ENCODE measurements around the gene GPR142. TPM values are rescaled to one million over a fixed set of nuclear protein-coding genes. Genes with fewer than 3 reads are reported as not detected.

The GPR142 gene
- total RNA-seq, 1 donor from 2014 or later: not detected

DNA sequence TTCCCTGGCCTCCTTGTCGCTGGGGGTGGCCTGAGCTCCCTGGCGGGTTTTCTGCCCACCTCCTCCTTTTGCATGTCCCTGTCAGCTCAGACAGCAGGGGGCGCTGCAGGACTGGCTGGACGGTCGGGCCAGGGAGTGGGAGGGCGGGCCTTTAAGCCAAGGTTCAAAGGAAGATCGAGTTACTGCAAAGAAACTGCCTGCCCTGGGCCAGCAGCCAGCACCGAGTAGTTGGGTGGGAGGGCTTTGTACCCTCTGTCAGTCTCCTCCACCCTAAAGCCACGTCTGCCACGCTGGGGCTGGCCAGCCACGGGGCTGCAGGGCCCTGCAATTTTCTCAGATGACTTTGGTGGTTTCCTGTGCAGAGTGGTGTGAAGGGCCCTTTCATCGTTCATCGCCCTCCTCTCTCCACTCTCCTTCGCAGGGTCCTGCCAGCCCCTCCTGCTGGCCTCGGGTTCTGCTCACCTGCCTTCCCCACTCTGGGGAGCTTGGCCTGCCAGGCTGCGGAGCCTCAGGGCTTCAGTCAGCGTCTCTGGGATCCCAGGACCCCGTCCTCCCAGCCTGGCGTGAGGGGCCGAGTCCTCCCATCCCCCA is 12.3 kb downstream of the GPR142 start:
- Histone ChIP-seq H3K27me3 (ENCODE audit: low read depth) (no peaks in the 10 kb centered on the region), H3K9me3 (no peaks in the 10 kb centered on the region), H3K27ac (peak overlapping the region; percentile 36), H3K4me3 (no peak overlapping the region), H3K4me1 (peaks cover 17% of the 10 kb centered on the region), H3K36me3 (no peaks in the 10 kb centered on the region)
- TF ChIP-seq, protein P1, sequence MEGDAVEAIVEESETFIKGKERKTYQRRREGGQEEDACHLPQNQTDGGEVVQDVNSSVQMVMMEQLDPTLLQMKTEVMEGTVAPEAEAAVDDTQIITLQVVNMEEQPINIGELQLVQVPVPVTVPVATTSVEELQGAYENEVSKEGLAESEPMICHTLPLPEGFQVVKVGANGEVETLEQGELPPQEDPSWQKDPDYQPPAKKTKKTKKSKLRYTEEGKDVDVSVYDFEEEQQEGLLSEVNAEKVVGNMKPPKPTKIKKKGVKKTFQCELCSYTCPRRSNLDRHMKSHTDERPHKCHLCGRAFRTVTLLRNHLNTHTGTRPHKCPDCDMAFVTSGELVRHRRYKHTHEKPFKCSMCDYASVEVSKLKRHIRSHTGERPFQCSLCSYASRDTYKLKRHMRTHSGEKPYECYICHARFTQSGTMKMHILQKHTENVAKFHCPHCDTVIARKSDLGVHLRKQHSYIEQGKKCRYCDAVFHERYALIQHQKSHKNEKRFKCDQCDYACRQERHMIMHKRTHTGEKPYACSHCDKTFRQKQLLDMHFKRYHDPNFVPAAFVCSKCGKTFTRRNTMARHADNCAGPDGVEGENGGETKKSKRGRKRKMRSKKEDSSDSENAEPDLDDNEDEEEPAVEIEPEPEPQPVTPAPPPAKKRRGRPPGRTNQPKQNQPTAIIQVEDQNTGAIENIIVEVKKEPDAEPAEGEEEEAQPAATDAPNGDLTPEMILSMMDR (IDR thresholded peaks at IDR 0.05): peak; percentile 90
- intact Hi-C loops (cut with DNase I): no loop called here
- peak; percentile 92 to 93 for ATAC-seq
- peak; percentile 95 for DNase-seq

DNA sequence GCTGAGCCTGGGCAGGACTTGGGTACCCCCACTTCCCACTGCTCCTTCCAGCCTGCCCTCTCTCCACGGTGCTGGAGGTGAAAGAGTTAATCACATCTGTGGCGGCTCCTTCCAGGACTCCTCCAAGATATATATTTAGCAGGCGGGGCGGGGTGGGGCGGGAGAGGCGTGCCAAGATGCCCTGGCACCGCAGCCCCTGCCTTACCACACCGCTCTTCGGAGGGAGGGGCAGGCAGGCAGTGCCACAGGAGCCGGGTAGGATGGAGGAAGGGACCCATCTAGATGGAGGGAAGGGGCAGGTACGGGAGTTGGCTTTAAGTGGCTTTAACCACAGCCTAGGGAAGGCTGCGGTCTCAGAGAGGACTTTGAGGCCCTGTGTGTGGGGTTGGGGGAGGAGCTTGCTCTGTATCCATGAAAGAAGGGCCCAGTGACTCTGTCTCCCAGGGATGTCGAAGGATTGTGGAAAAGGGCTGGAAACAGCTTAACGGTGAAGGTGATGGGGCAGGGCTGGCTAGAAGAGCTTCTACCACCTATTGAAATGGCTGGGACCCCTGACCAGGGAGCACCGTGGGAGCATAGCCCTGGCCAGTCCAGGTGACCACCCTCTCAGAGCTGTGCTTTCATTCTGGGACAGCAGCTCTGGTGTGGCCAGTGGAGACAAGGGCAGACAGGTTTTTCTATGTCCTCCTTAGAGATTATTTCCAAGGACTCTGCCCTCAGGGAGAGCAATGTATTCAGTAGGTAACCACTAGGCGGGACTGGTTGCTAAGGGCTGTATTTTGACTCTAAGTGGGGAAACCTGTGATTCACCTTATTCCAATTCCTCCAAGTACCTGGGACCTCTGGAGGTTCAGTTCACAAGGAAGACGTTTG is 13.0 kb downstream of the GPR142 start:
- TF ChIP-seq, protein P1 (IDR thresholded peaks at IDR 0.05): no peak
- intact Hi-C loops (cut with DNase I): no loop called here

DNA sequence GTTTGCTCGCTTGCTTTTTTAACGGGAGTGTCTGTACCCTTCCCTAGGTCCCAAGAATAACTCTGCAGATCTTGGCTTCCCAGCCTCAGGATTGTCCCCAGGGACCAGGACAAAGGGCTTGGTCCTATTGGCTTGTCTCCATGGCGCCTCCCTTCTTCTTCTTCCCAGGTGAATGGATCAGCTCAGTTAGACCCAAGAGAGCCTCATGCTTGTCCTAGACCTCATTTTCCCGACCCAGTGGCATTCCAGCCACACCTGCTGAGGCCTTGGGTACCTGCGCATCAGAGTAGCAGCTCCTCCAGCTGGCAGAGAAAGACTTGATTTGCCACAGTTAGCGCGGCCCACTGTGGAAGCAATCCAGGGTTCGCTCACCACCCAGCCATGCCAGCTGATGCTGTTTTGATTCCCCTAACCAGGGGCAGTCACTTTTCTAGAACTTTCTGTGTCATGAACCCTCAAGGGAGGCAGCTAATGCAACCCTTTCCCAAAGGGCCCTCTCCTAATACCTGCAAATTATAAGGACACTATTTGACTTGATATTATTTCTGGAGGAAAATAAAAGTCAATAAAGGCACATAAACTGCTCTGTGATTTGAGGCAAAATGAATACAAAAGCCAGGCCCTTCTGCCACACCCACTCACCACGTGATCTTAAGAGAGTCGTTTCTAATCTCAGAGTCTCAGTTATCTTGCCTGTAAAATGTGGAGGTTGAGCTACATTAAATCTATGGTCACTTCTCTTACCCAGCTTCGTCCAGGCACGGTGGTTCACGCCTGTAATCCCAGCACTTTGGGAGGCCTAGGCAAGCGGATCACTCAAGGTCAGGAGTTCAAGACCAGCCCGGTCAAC is 13.9 kb downstream of the GPR142 start:
- TF ChIP-seq, protein P1 (IDR thresholded peaks at IDR 0.05): no peak
- H3K4me3 ChIP-seq: no peak overlapping the region
- ATAC-seq: no peak
- H3K4me1 ChIP-seq: peaks cover 17% of the 10 kb centered on the region
- intact Hi-C loops (cut with DNase I): no loop called here
- H3K27ac ChIP-seq: no peak overlapping the region
- H3K27me3 ChIP-seq (ENCODE audit: low read depth): no peaks in the 10 kb centered on the region
- H3K9me3 ChIP-seq: no peaks in the 10 kb centered on the region
- no peaks in the 10 kb centered on the region for H3K36me3 ChIP-seq
- no peak for DNase-seq

More for the DNA sequence above, 13.0 kb downstream of the GPR142 start:
- Histone ChIP-seq H3K27ac (peak overlapping the region; percentile 36), H3K4me1 (peaks cover 17% of the 10 kb centered on the region), H3K9me3 (no peaks in the 10 kb centered on the region), H3K27me3 (ENCODE audit: low read depth) (no peaks in the 10 kb centered on the region), H3K4me3 (no peak overlapping the region), H3K36me3 (no peaks in the 10 kb centered on the region)
- no peak for DNase-seq
- peak; percentile 74 to 80 for ATAC-seq

DNA sequence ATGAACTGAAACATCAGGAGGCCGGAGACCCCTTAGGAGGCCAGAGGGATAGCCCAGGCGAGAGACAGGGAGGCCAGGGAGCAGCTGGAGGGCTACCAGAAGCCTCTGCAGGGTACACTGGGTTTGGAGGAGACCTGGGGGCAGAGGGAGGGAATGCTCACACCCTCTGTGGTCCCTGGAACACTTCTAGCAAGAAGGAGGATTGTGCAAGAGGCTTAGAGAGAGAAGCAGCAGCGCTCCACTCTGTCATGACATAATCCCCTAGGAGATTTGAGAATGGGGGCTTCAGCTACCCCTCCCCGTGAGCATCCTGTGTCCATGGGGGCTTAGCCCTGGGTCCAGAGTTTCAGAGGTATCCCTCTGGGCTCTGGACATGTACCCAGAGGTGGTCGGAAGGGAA is 15.8 kb downstream of the GPR142 start:
- Histone ChIP-seq H3K4me3 (no peak overlapping the region), H3K36me3 (no peaks in the 10 kb centered on the region), H3K27me3 (ENCODE audit: low read depth) (no peaks in the 10 kb centered on the region), H3K4me1 (peaks cover 17% of the 10 kb centered on the region), H3K9me3 (no peaks in the 10 kb centered on the region), H3K27ac (no peak overlapping the region)
- intact Hi-C loops (cut with DNase I): no loop called here
- TF ChIP-seq, protein P1 (IDR thresholded peaks at IDR 0.05): no peak
- DNase-seq: no peak
- ATAC-seq: no peak

DNA sequence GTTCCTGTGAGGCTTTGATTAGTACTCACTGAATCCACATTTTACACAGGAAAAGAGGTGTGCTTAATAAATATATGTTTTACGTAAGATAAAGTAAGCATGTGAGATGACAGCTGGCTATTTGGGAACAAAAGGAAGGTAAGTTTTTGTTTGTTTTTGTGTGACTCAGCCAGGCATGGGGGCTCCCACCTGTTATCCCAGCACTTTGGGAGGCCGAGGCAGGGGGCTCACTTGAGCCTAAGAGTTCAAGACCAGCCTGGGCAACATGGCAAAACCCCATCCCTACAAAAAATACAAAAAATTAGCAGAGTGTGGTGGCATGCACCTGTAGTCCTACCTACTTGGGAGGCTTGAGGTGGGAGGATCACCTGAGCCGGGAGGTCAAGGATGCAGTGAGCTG is 17.9 kb downstream of the GPR142 start:
- DNase-seq: no peak

More for the DNA sequence above, 17.9 kb downstream of the GPR142 start:
- TF ChIP-seq, protein P1 (IDR thresholded peaks at IDR 0.05): no peak
- Histone ChIP-seq H3K36me3 (no peaks in the 10 kb centered on the region), H3K4me3 (no peak overlapping the region), H3K27me3 (ENCODE audit: low read depth) (no peaks in the 10 kb centered on the region), H3K27ac (no peak overlapping the region), H3K4me1 (peaks cover 6% of the 10 kb centered on the region), H3K9me3 (no peaks in the 10 kb centered on the region)
- ATAC-seq: no peak
- intact Hi-C loops (cut with DNase I): no loop called here
